Stomach (tissue), 4 donors: ENCODE measurements around the gene ARPC5.

Experiments used
- CTCF ChIP-seq, 7 experiments: fragments of 450-650 bp in 4 of 7; fragments of 200-600 bp in 3 of 7; sonication (generic) in 3 of 7; IDR thresholded peaks; one replicate each; pipeline ENCODE4 v1.5.1; 2016 to 2019; ENCODE audit warnings: antibody characterized with exemption in 7 of 7, control low read depth in 2 of 7, mild to moderate bottlenecking in 1 of 7
- POLR2AphosphoS5 ChIP-seq, 3 donors: sonication (generic); formaldehyde crosslinking; IDR thresholded peaks; one replicate each; pipeline ENCODE4 v1.6.1; 2016; ENCODE audit warnings: antibody characterized with exemption in 3 of 3

GRCh38 chr1:183597656-183598347 lies 37.8 kb downstream of the ARPC5 start:
- TF ChIP-seq POLR2AphosphoS5 (IDR thresholded peaks at IDR 0.05) (no peak), CTCF (IDR thresholded peaks at IDR 0.05) (no peak)
